ENCODE data around the gene BET1L. TPM values are rescaled to one million over a fixed set of nuclear protein-coding genes. Genes with fewer than 3 reads are reported as not detected.

BET1L gene
- total RNA-seq, 1 experiment from 2014 or later: 17.2 TPM

GRCh38 chr11:210122-210802 is 3.1 kb upstream of the BET1L start:
- peak; percentile 72 for DNase-seq (ENCODE audit: low read depth)

- peak; percentile 26 for DNase-seq (ENCODE audit: low read depth)
These were observed 2.3 kb upstream of the BET1L start for GRCh38 chr11:209275-210121.

- no peak for DNase-seq (ENCODE audit: low read depth)
These were observed 1.7 kb upstream of the BET1L start for GRCh38 chr11:208917-209260.

- DNase-seq (ENCODE audit: low read depth): peak; percentile 68
These were observed 1.1 kb upstream of the BET1L start for GRCh38 chr11:208181-208916.

DNA sequence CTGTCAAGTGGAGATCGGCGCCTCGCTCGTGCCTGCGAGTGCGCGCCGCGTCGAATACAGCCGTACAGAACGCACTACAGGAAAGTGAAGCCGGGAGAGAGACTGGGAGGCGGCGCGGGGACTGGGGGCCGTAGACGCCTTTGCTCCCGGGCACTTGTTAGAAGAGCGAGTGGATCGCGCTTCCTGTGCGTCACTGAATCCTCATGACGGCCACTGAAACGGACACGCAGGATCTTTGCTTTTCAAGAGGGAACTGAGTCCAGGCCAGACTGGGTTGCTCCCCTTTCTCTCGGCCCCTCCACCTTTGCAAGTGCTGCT is 623 bp upstream of the BET1L start:
- DNase-seq (ENCODE audit: low read depth): peak; percentile 29

- no peak for DNase-seq (ENCODE audit: low read depth)
These were observed 532 bp downstream of the BET1L start for GRCh38 chr11:206526-207207.

DNA sequence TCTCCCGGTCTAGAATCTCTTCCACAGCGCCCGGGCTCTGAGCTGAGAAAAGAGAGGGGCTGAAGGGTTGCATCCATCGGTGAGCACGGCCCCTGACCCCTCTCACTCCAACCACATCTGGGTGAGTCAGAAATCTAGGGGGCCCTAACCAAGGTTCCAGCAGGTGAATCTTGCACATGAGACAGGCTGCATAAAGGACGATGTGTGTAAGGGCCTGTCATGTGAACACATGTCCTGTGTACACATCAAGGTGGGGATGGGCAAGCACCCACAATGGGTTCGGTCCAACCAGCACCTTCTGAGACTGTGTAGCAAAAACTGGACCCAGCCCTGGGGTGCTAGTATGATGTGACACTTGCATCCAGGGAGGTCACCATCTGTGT is 1.2 kb downstream of the BET1L start:
- no peak for DNase-seq (ENCODE audit: low read depth)

DNA sequence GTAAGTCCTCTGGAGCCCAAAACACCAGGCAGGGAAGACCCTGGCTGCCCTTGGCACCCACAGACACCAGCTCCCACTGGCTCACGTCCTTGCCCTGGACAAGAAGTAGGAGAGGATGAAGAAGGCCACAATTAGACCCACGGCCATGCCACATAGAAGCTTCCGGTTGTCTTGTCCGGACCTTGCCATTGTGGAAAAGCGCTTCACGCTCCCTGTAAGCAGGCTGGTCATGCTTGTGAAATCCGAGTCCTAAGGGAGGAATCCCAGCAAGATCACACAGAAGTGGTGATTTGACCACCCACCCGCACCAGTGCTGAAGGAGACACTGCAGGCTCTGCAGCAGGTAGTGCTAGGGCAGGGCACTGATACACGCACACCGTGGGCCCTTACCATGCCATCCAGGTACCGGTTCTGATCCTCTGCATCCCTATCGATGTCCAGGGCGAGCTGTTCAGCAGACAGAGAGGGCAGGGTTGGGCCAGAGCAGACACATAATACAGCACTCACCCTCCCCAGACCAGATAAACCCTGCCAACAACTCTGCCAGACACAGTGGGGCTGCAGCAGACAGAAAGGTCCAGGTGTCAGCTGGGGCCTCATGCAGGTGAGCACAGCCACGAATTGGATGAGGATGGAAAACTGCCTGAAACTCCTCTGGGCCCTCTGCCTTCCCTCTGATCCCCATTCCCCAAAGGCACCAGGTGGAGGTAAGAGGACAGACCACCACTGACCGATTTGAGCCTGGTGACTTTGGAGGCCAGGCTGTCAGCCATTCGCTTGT is 1.8 kb downstream of the BET1L start:
- DNase-seq (ENCODE audit: low read depth): no peak

- no peak for DNase-seq (ENCODE audit: low read depth)
These were observed 2.6 kb downstream of the BET1L start for GRCh38 chr11:204587-205109.

DNA sequence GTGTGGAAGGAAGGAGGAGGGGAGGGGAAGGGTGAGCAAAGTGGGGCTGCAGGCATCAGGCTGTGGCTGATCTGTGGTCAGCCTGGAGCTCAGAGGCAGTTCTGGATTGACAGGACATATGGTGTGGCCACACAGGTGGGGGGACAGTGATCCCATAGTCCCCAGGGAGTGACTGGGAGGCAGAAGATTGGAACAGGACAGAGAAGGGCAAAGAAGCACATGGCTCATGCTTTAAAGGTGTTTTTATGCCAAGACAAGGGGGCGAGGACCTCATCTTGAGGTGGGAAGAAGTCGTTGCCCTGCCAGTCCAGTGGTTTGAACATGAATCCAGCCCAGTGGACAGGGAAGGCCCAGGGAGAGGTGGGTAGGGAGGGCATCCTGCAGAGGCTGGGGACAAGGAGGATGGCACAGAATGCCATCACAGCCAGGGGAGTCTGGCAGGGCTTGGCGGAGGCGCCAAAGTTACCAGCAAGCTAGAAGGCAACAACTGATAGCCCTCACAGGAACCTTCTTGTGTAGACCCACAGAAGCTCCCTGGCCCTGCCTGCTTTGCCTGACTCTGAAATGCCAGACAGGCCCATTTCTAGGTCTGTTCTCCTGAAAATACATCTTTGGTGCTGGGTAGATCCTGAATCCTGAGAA is 3.1 kb downstream of the BET1L start:
- DNase-seq (ENCODE audit: low read depth): peak; percentile 16

- DNase-seq (ENCODE audit: low read depth): no peak
These were observed 3.9 kb downstream of the BET1L start for GRCh38 chr11:203056-203944.

DNA sequence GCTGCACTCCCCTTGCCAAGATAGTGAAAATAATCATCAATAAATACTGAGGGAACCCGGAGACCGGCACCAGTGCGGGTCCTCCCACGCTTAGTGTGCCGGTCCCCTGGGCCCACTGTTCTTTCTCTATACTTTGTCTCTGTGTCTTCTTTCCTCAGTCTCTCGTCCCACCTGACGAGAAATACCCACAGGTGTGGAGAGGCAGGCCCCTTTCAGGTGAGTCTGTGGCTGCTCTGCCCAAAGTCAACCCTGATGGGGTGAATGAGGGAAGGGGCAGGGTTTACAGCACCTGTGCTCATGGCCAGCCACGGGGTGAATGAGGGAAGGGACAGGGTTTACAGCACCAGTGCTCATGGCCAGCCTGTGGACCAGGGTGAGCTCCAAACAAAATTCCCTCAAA is 4.7 kb downstream of the BET1L start:
- no peak for DNase-seq (ENCODE audit: low read depth)

DNA sequence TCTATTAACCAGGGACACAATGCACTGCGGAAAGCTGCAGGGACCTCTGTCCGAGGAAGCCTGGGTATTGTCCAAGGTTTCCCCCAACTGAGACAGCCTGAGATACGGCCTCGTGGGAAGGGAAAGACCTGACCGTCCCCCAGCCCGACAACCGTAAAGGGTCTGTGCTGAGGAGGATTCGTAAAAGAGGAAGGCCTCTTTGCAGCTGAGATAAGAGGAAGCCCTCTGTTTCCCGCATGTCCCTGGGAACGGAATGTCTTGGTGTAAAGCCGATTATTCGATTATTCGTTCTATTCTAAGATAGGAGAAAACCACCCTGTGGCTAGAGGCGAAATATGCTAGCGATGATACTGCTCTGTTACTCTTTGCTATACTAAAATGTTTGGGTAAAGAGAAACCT is 5.2 kb downstream of the BET1L start:
- no peak for DNase-seq (ENCODE audit: low read depth)

GRCh38 chr11:200224-201003 is 6.8 kb downstream of the BET1L start:
- no peak for DNase-seq (ENCODE audit: low read depth)

DNA sequence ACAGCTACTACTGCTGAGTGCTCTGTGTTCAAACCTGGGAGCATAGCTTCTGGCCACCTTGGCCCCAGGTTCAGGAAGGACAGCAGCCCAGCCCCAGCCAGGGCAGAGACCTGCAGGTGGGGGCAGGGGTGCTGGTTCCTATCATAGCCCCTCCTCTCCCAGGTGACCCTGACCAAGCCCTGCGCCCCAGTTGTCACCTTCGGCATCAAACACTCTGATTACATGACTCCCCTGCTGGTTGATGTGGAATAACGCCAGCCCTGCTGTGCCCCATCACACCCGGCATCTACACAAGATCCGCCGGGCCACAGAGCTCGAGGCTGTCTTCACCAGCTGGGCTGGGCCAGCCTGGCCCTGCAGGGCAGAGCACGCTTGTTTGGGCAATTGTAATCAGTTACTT is 7.4 kb downstream of the BET1L start:
- DNase-seq (ENCODE audit: low read depth): no peak

DNA sequence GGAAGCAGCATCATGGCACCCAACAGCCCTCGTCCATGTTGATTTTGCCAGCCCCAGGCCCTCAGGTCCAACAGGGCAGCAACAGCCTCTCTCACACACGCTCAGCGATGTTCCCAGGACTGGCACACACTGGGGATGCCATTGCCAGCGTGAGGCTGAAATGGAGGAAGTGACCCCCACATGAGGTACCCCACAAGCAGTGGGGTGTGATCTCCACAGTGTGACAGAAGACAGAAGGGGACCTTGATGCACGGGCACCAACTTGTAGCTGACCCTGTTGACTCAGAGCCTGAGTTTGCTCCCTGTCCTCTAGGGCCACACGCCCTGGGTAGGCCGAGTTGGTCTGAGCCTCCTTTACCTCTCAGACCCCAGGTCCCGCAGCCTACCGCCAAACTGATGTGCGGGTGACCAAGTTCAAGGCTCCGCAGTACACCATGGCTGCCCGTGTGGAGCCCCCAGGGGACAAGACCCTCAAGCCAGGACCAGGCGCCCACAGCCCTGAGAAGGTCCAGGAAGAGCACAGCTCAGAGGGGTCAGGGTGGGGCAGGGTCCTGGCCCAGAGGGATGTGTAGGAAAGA is 8.1 kb downstream of the BET1L start:
- no peak for DNase-seq (ENCODE audit: low read depth)

DNA sequence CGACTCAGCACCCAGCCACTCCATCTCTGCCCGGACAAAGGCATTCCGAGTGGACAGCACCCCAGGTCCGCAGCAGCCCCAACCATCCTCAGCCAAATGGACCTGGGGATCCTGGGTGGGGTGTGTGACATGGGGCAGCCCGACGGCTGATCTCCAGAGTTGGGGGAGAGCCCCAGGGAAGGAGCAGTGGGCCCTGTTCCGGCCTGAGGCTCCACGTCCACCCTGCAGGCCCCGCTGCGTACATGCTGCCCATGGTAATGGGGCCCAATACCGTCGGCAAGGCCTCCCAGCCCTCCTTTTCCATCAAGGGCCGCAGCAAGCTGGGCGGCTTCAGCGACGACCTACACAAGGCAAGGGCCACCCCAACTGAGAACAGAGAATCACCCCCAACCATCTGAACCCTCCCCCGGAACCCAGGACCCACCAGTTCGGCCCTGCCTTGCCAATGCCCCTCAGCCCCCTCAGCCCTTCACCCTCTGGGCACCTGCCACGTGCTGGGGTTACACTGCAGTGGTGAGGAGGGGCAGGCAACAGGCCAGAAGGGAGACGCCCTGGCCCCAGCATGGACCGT is 8.9 kb downstream of the BET1L start:
- DNase-seq (ENCODE audit: low read depth): no peak

GRCh38 chr11:197741-198235 is 9.4 kb downstream of the BET1L start:
- no peak for DNase-seq (ENCODE audit: low read depth)
